GOT3 (cell line): Measurements from ENCODE around the gene B3GAT2.

Experiments
- DNase-seq: peaks from one replicate; lab custom pipeline; 2025; ENCODE audit warnings: mixed read lengths; lab: John Stamatoyannopoulos, UW

The B3GAT2 gene

GRCh38 chr6:70841112-70841511 is 115.7 kb downstream of the B3GAT2 start:
- DNase-seq = no peak

- DNase-seq = no peak
Measured at GRCh38 chr6:70839286-70840266, 117.3 kb downstream of the B3GAT2 start.

GRCh38 chr6:70838907-70839285 is 118.0 kb downstream of the B3GAT2 start:
- DNase-seq = no peak

GRCh38 chr6:70834520-70834919 is 122.3 kb downstream of the B3GAT2 start:
- DNase-seq = no peak

GRCh38 chr6:70831427-70831826 is 125.4 kb downstream of the B3GAT2 start:
- no peak for DNase-seq

GRCh38 chr6:70823651-70824050 is 133.2 kb downstream of the B3GAT2 start:
- DNase-seq = no peak

GRCh38 chr6:70821751-70822150 is 135.1 kb downstream of the B3GAT2 start:
- no peak for DNase-seq

- no peak for DNase-seq
Measured at GRCh38 chr6:70820778-70821177, 136.1 kb downstream of the B3GAT2 start.

GRCh38 chr6:70819646-70820045 is 137.2 kb downstream of the B3GAT2 start:
- no peak for DNase-seq

GRCh38 chr6:70813885-70814284 is 143.0 kb downstream of the B3GAT2 start:
- no peak for DNase-seq

GRCh38 chr6:70811788-70812187 is 145.1 kb downstream of the B3GAT2 start:
- no peak for DNase-seq
